ENCODE results near the gene ZNF319.

GRCh38 chr16:58041628-58041955 is 41.1 kb upstream of the ZNF319 start:
- TF ChIP-seq CTCF (conservative IDR thresholded peaks at IDR 0.05; ENCODE audit: low read length) (no peak), EZH2phosphoT487 (IDR thresholded peaks at IDR 0.05; ENCODE audit: borderline replicate concordance, low read depth, low read length) (no peak)

Data from OCI-LY7 (cell line).